ENCODE data around the gene CLASP1.

Gene CLASP1

GRCh38 chr2:121625953-121626352 lies 23.3 kb downstream of the CLASP1 start:
- no peak for TF ChIP-seq CTCF (IDR thresholded peaks at IDR 0.05)

GRCh38 chr2:121617042-121617599 lies 32.1 kb downstream of the CLASP1 start:
- TF ChIP-seq CTCF (IDR thresholded peaks at IDR 0.05), result no peak

- no peak for TF ChIP-seq CTCF (IDR thresholded peaks at IDR 0.05)
These were observed 35.5 kb downstream of the CLASP1 start for GRCh38 chr2:121613774-121614173.

- no peak for TF ChIP-seq CTCF (IDR thresholded peaks at IDR 0.05)
These were observed 36.1 kb downstream of the CLASP1 start for GRCh38 chr2:121613152-121613551.

- TF ChIP-seq CTCF (IDR thresholded peaks at IDR 0.05), result no peak
These were observed 37.2 kb downstream of the CLASP1 start for GRCh38 chr2:121611730-121612705.

- no peak for TF ChIP-seq CTCF (IDR thresholded peaks at IDR 0.05)
These were observed 40.3 kb downstream of the CLASP1 start for GRCh38 chr2:121608967-121609366.

- no peak for TF ChIP-seq CTCF (IDR thresholded peaks at IDR 0.05)
These were observed 40.9 kb downstream of the CLASP1 start for GRCh38 chr2:121608367-121608766.
